Activated naive CD4-positive, alpha-beta T cell treated with anti-CD3 and anti-CD28 coated beads, Interleukin-2, amount 10 ng/mL, durations not matched to agents 7 days and 5 days (primary cell): ENCODE data around the gene KRT77.

Experiments
- CTCF ChIA-PET: fragments of 350-600 bp; sonication (Branson Sonifier 250); formaldehyde crosslinking; loops from one replicate; lab custom pipeline; 2021; ENCODE audit warnings: antibody characterized with exemption; lab: Charles Lee
- DNase-seq: peaks from one replicate; pipeline ENCODE4 v3.0.0-alpha.2; 2020
- H3K27ac Mint-ChIP-seq: one replicate; pipeline ENCODE4 v1.8.0; 2021; ENCODE audit warnings: mild to moderate bottlenecking, moderate library complexity, mixed read lengths
- H3K27me3 Mint-ChIP-seq: one replicate; pipeline ENCODE4 v1.8.0; 2021; ENCODE audit warnings: mild to moderate bottlenecking, mixed read lengths
- H3K36me3 Mint-ChIP-seq: one replicate; pipeline ENCODE4 v1.8.0; 2021; ENCODE audit warnings: mixed read lengths
- H3K4me1 Mint-ChIP-seq: one replicate; pipeline ENCODE4 v1.8.0; 2021; ENCODE audit warnings: mixed read lengths
- H3K4me3 Mint-ChIP-seq: one replicate; pipeline ENCODE4 v1.8.0; 2021; ENCODE audit warnings: mild to moderate bottlenecking, moderate library complexity, mixed read lengths
- H3K9me3 Mint-ChIP-seq: one replicate; pipeline ENCODE4 v1.8.0; 2021; ENCODE audit warnings: mixed read lengths

Gene KRT77

GRCh38 chr12:52683575-52684300, 19.6 kb downstream of the KRT77 start:
- Mint-ChIP-seq H3K36me3 (no peaks in the 10 kb centered on the region), H3K4me3 (no peak overlapping the region), H3K27ac (no peak overlapping the region), H3K27me3 (peaks cover 55% of the 10 kb centered on the region), H3K9me3 (no peaks in the 10 kb centered on the region), H3K4me1 (peaks cover 23% of the 10 kb centered on the region)
- CTCF ChIA-PET: no interaction called here
- no peak for DNase-seq

- DNase-seq: no peak
- CTCF ChIA-PET: no interaction called here
- Mint-ChIP-seq H3K36me3 (no peaks in the 10 kb centered on the region), H3K27me3 (peaks cover 52% of the 10 kb centered on the region), H3K27ac (no peak overlapping the region), H3K4me1 (peaks cover 23% of the 10 kb centered on the region), H3K9me3 (no peaks in the 10 kb centered on the region), H3K4me3 (no peak overlapping the region)
These were observed 20.3 kb downstream of the KRT77 start for GRCh38 chr12:52682938-52683574.

GRCh38 chr12:52682381-52682660, 21.0 kb downstream of the KRT77 start:
- Mint-ChIP-seq H3K27ac (no peak overlapping the region), H3K9me3 (no peaks in the 10 kb centered on the region), H3K36me3 (no peaks in the 10 kb centered on the region), H3K4me3 (no peak overlapping the region), H3K27me3 (peaks cover 49% of the 10 kb centered on the region), H3K4me1 (peaks cover 23% of the 10 kb centered on the region)
- DNase-seq: no peak
- CTCF ChIA-PET: no interaction called here

GRCh38 chr12:52681526-52682380, 21.6 kb downstream of the KRT77 start:
- DNase-seq: peak; percentile 67
- H3K4me1 Mint-ChIP-seq: peaks cover 23% of the 10 kb centered on the region
- H3K9me3 Mint-ChIP-seq: no peaks in the 10 kb centered on the region
- no peaks in the 10 kb centered on the region for H3K36me3 Mint-ChIP-seq
- CTCF ChIA-PET: interaction anchor here (1.1 kb wide), 2 partner anchors 100 to 198 kb away, joined by 3 read pairs; no protein-coding TSS in a partner anchor
- no peak overlapping the region for H3K27ac Mint-ChIP-seq
- H3K27me3 Mint-ChIP-seq: peaks cover 46% of the 10 kb centered on the region
- no peak overlapping the region for H3K4me3 Mint-ChIP-seq

GRCh38 chr12:52680363-52680762, 23.0 kb downstream of the KRT77 start, which contains the start of gene KRT1:
TSS of gene KRT1 (minus strand) at chr12:52680407. CDS start at chr12:52680348, 59 bp downstream.
- no peak within 1 kb of the TSS for H3K27ac Mint-ChIP-seq
- H3K27me3 Mint-ChIP-seq: peaks cover 40% of the 10 kb centered on the region
- peaks cover 23% of the 10 kb centered on the region for H3K4me1 Mint-ChIP-seq
- CTCF ChIA-PET: interaction anchor here (0.7 to 1.2 kb wide), 3 partner anchors 93 to 198 kb away, joined by 3 to 4 read pairs (median 3); no protein-coding TSS in a partner anchor
- H3K9me3 Mint-ChIP-seq: no peaks in the 10 kb centered on the region
- no peaks in the 10 kb centered on the region for H3K36me3 Mint-ChIP-seq
- no peak for DNase-seq
- no peak within 1 kb of the TSS for H3K4me3 Mint-ChIP-seq

GRCh38 chr12:52679875-52680274, 23.4 kb downstream of the KRT77 start:
- DNase-seq: no peak
- Mint-ChIP-seq H3K4me3 (no peak overlapping the region), H3K27me3 (peaks cover 40% of the 10 kb centered on the region), H3K36me3 (no peaks in the 10 kb centered on the region), H3K9me3 (no peaks in the 10 kb centered on the region), H3K27ac (no peak overlapping the region), H3K4me1 (peaks cover 23% of the 10 kb centered on the region)
- CTCF ChIA-PET: interaction anchor here (0.9 to 1.2 kb wide), 2 partner anchors 92 to 188 kb away, joined by 3 to 4 read pairs; no protein-coding TSS in a partner anchor

- H3K27me3 Mint-ChIP-seq: peaks cover 33% of the 10 kb centered on the region
- peaks cover 23% of the 10 kb centered on the region for H3K4me1 Mint-ChIP-seq
- no peaks in the 10 kb centered on the region for H3K9me3 Mint-ChIP-seq
- H3K4me3 Mint-ChIP-seq: no peak overlapping the region
- H3K36me3 Mint-ChIP-seq: no peaks in the 10 kb centered on the region
- CTCF ChIA-PET: no interaction called here
- DNase-seq: no peak
- H3K27ac Mint-ChIP-seq: no peak overlapping the region
These were observed 25.7 kb downstream of the KRT77 start for GRCh38 chr12:52677671-52678070.

GRCh38 chr12:52677126-52677525, 26.2 kb downstream of the KRT77 start:
- CTCF ChIA-PET: no interaction called here
- no peaks in the 10 kb centered on the region for H3K36me3 Mint-ChIP-seq
- peaks cover 33% of the 10 kb centered on the region for H3K27me3 Mint-ChIP-seq
- no peaks in the 10 kb centered on the region for H3K9me3 Mint-ChIP-seq
- peaks cover 18% of the 10 kb centered on the region for H3K4me1 Mint-ChIP-seq
- no peak overlapping the region for H3K4me3 Mint-ChIP-seq
- H3K27ac Mint-ChIP-seq: no peak overlapping the region
- DNase-seq: no peak

GRCh38 chr12:52676163-52676562, 27.2 kb downstream of the KRT77 start:
- Mint-ChIP-seq H3K27ac (no peak overlapping the region), H3K4me3 (no peak overlapping the region), H3K27me3 (peaks cover 33% of the 10 kb centered on the region), H3K4me1 (peaks cover 9% of the 10 kb centered on the region), H3K9me3 (no peaks in the 10 kb centered on the region), H3K36me3 (no peaks in the 10 kb centered on the region)
- DNase-seq: no peak
- CTCF ChIA-PET: no interaction called here

- Mint-ChIP-seq H3K9me3 (no peaks in the 10 kb centered on the region), H3K27ac (no peak overlapping the region), H3K4me1 (peaks cover 2% of the 10 kb centered on the region), H3K27me3 (peaks cover 27% of the 10 kb centered on the region), H3K4me3 (no peak overlapping the region), H3K36me3 (no peaks in the 10 kb centered on the region)
- CTCF ChIA-PET: interaction anchor here (0.5 kb wide), 1 partner anchor 154 kb away, joined by 3 read pairs; no protein-coding TSS in a partner anchor
- DNase-seq: no peak
These were observed 28.0 kb downstream of the KRT77 start for GRCh38 chr12:52675301-52675701.

- no peak overlapping the region for H3K4me3 Mint-ChIP-seq
- peaks cover 26% of the 10 kb centered on the region for H3K27me3 Mint-ChIP-seq
- no peaks in the 10 kb centered on the region for H3K36me3 Mint-ChIP-seq
- no peaks in the 10 kb centered on the region for H3K9me3 Mint-ChIP-seq
- no peaks in the 10 kb centered on the region for H3K4me1 Mint-ChIP-seq
- CTCF ChIA-PET: no interaction called here
- no peak for DNase-seq
- H3K27ac Mint-ChIP-seq: no peak overlapping the region
These were observed 28.9 kb downstream of the KRT77 start for GRCh38 chr12:52674433-52674775.

GRCh38 chr12:52673713-52674432, 29.5 kb downstream of the KRT77 start:
- CTCF ChIA-PET: interaction anchor here (1.3 kb wide), 1 partner anchor 90 kb away, joined by 3 read pairs; no protein-coding TSS in a partner anchor

GRCh38 chr12:52673217-52673616, 30.1 kb downstream of the KRT77 start:
- H3K4me3 Mint-ChIP-seq: no peak overlapping the region
- no peaks in the 10 kb centered on the region for H3K4me1 Mint-ChIP-seq
- H3K36me3 Mint-ChIP-seq: no peaks in the 10 kb centered on the region
- H3K27me3 Mint-ChIP-seq: peaks cover 23% of the 10 kb centered on the region
- H3K9me3 Mint-ChIP-seq: no peaks in the 10 kb centered on the region
- DNase-seq: no peak
- CTCF ChIA-PET: interaction anchor here (1.3 kb wide), 1 partner anchor 89 kb away, joined by 3 read pairs; no protein-coding TSS in a partner anchor
- H3K27ac Mint-ChIP-seq: no peak overlapping the region

More at GRCh38 chr12:52673713-52674432, 29.5 kb downstream of the KRT77 start:
- no peak overlapping the region for H3K27ac Mint-ChIP-seq
- peaks cover 24% of the 10 kb centered on the region for H3K27me3 Mint-ChIP-seq
- H3K4me1 Mint-ChIP-seq: no peaks in the 10 kb centered on the region
- no peaks in the 10 kb centered on the region for H3K36me3 Mint-ChIP-seq
- H3K9me3 Mint-ChIP-seq: no peaks in the 10 kb centered on the region
- H3K4me3 Mint-ChIP-seq: no peak overlapping the region
- no peak for DNase-seq
